HCEC 1CT (cell line): ENCODE results near the gene CDH4.

Experiments
- DNase-seq: peaks from one replicate; pipeline ENCODE4 v3.0.0-alpha.2; 2017

Gene CDH4

GRCh38 chr20:61859767-61860166 is 607.7 kb downstream of the CDH4 start:
- no peak for DNase-seq

GRCh38 chr20:61860260-61860987 is 608.4 kb downstream of the CDH4 start:
- no peak for DNase-seq

GRCh38 chr20:61861054-61861841 is 609.2 kb downstream of the CDH4 start:
- DNase-seq, result no peak

GRCh38 chr20:61861858-61862257 is 609.8 kb downstream of the CDH4 start:
- DNase-seq, result no peak

- no peak for DNase-seq
Measured at GRCh38 chr20:61862881-61863280, 610.8 kb downstream of the CDH4 start.

GRCh38 chr20:61864481-61864880 is 612.4 kb downstream of the CDH4 start:
- DNase-seq, result no peak

- DNase-seq, result no peak
Measured at GRCh38 chr20:61865353-61865752, 613.3 kb downstream of the CDH4 start.

- DNase-seq, result no peak
Measured at GRCh38 chr20:61866165-61866564, 614.1 kb downstream of the CDH4 start.

GRCh38 chr20:61868006-61868405 is 615.9 kb downstream of the CDH4 start:
- no peak for DNase-seq

GRCh38 chr20:61868466-61869090 is 616.5 kb downstream of the CDH4 start:
- DNase-seq, result no peak

GRCh38 chr20:61869750-61870507 is 617.9 kb downstream of the CDH4 start:
- no peak for DNase-seq

- no peak for DNase-seq
Measured at GRCh38 chr20:61871160-61871559, 619.1 kb downstream of the CDH4 start.

GRCh38 chr20:61871913-61872312 is 619.9 kb downstream of the CDH4 start:
- no peak for DNase-seq

GRCh38 chr20:61872371-61872900 is 620.4 kb downstream of the CDH4 start:
- DNase-seq, result no peak

- DNase-seq, result no peak
Measured at GRCh38 chr20:61873651-61874420, 621.8 kb downstream of the CDH4 start.

- DNase-seq, result no peak
Measured at GRCh38 chr20:61874421-61875068, 622.5 kb downstream of the CDH4 start.

- no peak for DNase-seq
Measured at GRCh38 chr20:61875221-61875885, 623.3 kb downstream of the CDH4 start.

GRCh38 chr20:61875996-61876395 is 623.9 kb downstream of the CDH4 start:
- no peak for DNase-seq

GRCh38 chr20:61876952-61877728 is 625.1 kb downstream of the CDH4 start:
- no peak for DNase-seq
